ENCODE data around the gene PRKCH. TPM values are rescaled to one million over a fixed set of nuclear protein-coding genes. Genes with fewer than 3 reads are reported as not detected.

PRKCH gene
- total RNA-seq, 1 experiment from 2014 or later, result 5.2 TPM

DNA sequence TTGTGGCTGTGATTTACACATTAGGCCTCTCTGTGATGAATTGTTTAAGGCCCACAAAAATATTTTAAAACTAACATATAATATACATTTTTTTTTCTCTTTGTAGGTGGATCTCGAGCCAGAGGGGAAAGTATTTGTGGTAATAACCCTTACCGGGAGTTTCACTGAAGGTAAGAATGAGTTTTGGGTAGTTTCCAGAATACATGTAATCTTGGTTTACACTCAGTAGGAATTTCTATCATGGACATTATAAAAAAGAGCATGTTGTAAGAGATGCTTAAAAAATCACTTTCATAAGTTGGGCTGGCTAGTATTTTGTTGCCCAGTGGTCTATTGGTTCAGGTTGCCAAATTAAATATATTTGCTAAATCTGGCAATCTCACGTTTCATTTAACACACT lies 69.7 kb downstream of the PRKCH start:
- no peaks in the 10 kb centered on the region for H3K9me3 ChIP-seq (ENCODE audit: control insufficient read depth, low read depth, low read length)
- H3K4me1 ChIP-seq (ENCODE audit: insufficient read depth, low read length), result no peaks in the 10 kb centered on the region
- H2BK5ac ChIP-seq (ENCODE audit: insufficient read length, low read length), result no peak overlapping the region
- H3K23ac ChIP-seq (ENCODE audit: insufficient read length, low read depth, low read length), result no peak overlapping the region
- no peak overlapping the region for H2BK120ac ChIP-seq (ENCODE audit: low read depth, low read length, poor library complexity, severe bottlenecking)
- H3K27me3 ChIP-seq (ENCODE audit: insufficient read depth, low read length), result no peaks in the 10 kb centered on the region
- no peaks in the 10 kb centered on the region for H3K79me2 ChIP-seq (ENCODE audit: insufficient read depth, low read length)
- H2AK5ac ChIP-seq (ENCODE audit: insufficient read length, low read length), result no peak overlapping the region
- no peaks in the 10 kb centered on the region for H3K9me3 Mint-ChIP-seq
- H4K8ac ChIP-seq (replicated peaks; ENCODE audit: insufficient read length, low read depth, low read length), result no peak overlapping the region
- H3K18ac ChIP-seq (ENCODE audit: insufficient read length, low read depth, low read length), result no peak overlapping the region
- no peak overlapping the region for H3K56ac ChIP-seq (ENCODE audit: insufficient read length, low read depth, low read length)
- no peak overlapping the region for H2BK15ac ChIP-seq (ENCODE audit: low read depth, low read length)
- no peak for TF ChIP-seq CTCF (conservative IDR thresholded peaks at IDR 0.05)
- no peak for DNase-seq
- H3K79me1 ChIP-seq (ENCODE audit: insufficient read depth, low read depth, low read length, poor library complexity, severe bottlenecking), result no peaks in the 10 kb centered on the region
- H2BK12ac ChIP-seq (ENCODE audit: insufficient read length, low read depth, low read length), result no peak overlapping the region
- H3K27ac Mint-ChIP-seq, result no peak overlapping the region
- no peaks in the 10 kb centered on the region for H3K36me3 Mint-ChIP-seq (ENCODE audit: insufficient read depth in 1 of 3, low read depth in 3 of 3)
- no peak overlapping the region for H3K14ac ChIP-seq (ENCODE audit: insufficient read depth, low read length)
- H3K4ac ChIP-seq (ENCODE audit: low read depth, low read length), result no peak overlapping the region
- H3K27ac ChIP-seq (ENCODE audit: insufficient read length, low read depth, low read length), result no peak overlapping the region
- no peak overlapping the region for H3T11ph ChIP-seq (ENCODE audit: low read length)
- H3K4me2 ChIP-seq (ENCODE audit: insufficient read depth, insufficient read length, low read length), result no peak overlapping the region
- no peaks in the 10 kb centered on the region for H3K27me3 Mint-ChIP-seq (ENCODE audit: low read depth)
- H2AFZ ChIP-seq (ENCODE audit: low read length), result no peak overlapping the region
- 0 out of 4 replicates have a peak, but pooled peaks cover 0 to 2% of the 10 kb centered on the region in 2 experiments for H3K4me1 Mint-ChIP-seq
- no peaks in the 10 kb centered on the region for H3K23me2 ChIP-seq (ENCODE audit: insufficient read length, low read depth, low read length, poor library complexity, severe bottlenecking)
- no peak overlapping the region for H3K4me3 Mint-ChIP-seq
- H2BK20ac ChIP-seq (ENCODE audit: low read depth, low read length, poor library complexity, severe bottlenecking), result no peak overlapping the region
- no peaks in the 10 kb centered on the region for H4K20me1 ChIP-seq (ENCODE audit: control insufficient read depth, insufficient read depth, insufficient read length)
- H4K91ac ChIP-seq (ENCODE audit: insufficient read length, low read depth, low read length), result no peak overlapping the region
- no CpG with 5 or more reads among the region's 3 CpGs for WGBS (ENCODE audit: extremely low coverage, insufficient read length, low lambda C conversion rate)
- H4K5ac ChIP-seq (ENCODE audit: insufficient read length, low read depth, low read length), result no peak overlapping the region
- H3K9ac ChIP-seq (ENCODE audit: extremely low read depth, insufficient read length, low read length), result no peak overlapping the region
